OCI-LY7 (cell line): ENCODE data around the gene RIMS1. TPM values are rescaled to one million over a fixed set of nuclear protein-coding genes. Genes with fewer than 3 reads are reported as not detected.

Experiments
- BruUV-seq: library from RNA; stranded (reverse); fragments of 400-500 nt; replicated peaks from 2 replicates; lab custom pipeline; 2021; lab: Mats Ljungman, UMichigan
- CTCF ChIA-PET: fragments of 300-600 bp; sonication (Branson Sonifier 250); formaldehyde crosslinking; loops from one replicate; lab custom pipeline; 2022; ENCODE audit warnings: antibody characterized with exemption; ENCODE audit not compliant: unreplicated experiment; lab: Charles Lee
- POLR2A ChIA-PET: fragments of 300-600 bp; sonication (Branson Sonifier 250); formaldehyde crosslinking; loops from one replicate; lab custom pipeline; 2022; ENCODE audit warnings: antibody characterized with exemption; lab: Charles Lee
- DNase-seq: peaks from one replicate; pipeline ENCODE4 v3.0.0-alpha.2; 2015; ENCODE audit warnings: low spot score
- H2AFZ ChIP-seq: fragments of 200-600 bp; sonication (generic), shearing (Covaris generic); 2 replicates; pipeline ENCODE4 v1.6.1; 2014; ENCODE audit warnings: mild to moderate bottlenecking, antibody characterized with exemption, low read length, moderate library complexity
- H3K27ac ChIP-seq: fragments of 200-600 bp; sonication (generic); 2 replicates; pipeline ENCODE4 v1.5.1; 2014; ENCODE audit warnings: mixed run types, low read depth, mild to moderate bottlenecking, moderate library complexity, low read length, inconsistent platforms; ENCODE audit not compliant: poor library complexity, severe bottlenecking
- H3K36me3 ChIP-seq: fragments of 200-600 bp; sonication (generic); 2 replicates; pipeline ENCODE4 v1.6.1; 2014; ENCODE audit warnings: mild to moderate bottlenecking, antibody characterized with exemption, low read length, moderate library complexity, mixed read lengths; ENCODE audit not compliant: insufficient read depth
- H3K4me1 ChIP-seq: fragments of 200-600 bp; sonication (generic); 2 replicates; pipeline ENCODE4 v1.5.1; 2014; ENCODE audit warnings: mild to moderate bottlenecking, low read length; ENCODE audit not compliant: insufficient read depth, poor library complexity, severe bottlenecking
- H3K4me2 ChIP-seq: fragments of 200-600 bp; sonication (generic); 2 replicates; pipeline ENCODE4 v1.6.1; 2014; ENCODE audit warnings: mild to moderate bottlenecking, low read length
- H3K4me3 ChIP-seq: fragments of 200-600 bp; sonication (generic); 2 replicates; pipeline ENCODE4 v1.5.1; 2014; ENCODE audit warnings: mild to moderate bottlenecking, low read depth, low read length; ENCODE audit not compliant: poor library complexity, severe bottlenecking
- H3K79me2 ChIP-seq: fragments of 200-600 bp; sonication (generic); 2 replicates; pipeline ENCODE4 v1.6.1; 2016; ENCODE audit warnings: low read depth, mild to moderate bottlenecking, low read length, moderate library complexity, mixed read lengths; ENCODE audit not compliant: insufficient read depth
- H3K9me2 ChIP-seq: fragments of 200-600 bp; sonication (generic); 2 replicates; pipeline ENCODE4 v1.6.1; 2016; ENCODE audit warnings: mild to moderate bottlenecking, low read length, mixed read lengths; ENCODE audit not compliant: insufficient read depth
- H3K9me3 ChIP-seq: fragments of 200-600 bp; sonication (generic); 2 replicates; pipeline ENCODE4 v1.6.1; 2014; ENCODE audit warnings: mild to moderate bottlenecking, mixed run types, low read length, mixed read lengths
- H4K20me1 ChIP-seq: fragments of 200-600 bp; sonication (generic); 2 replicates; pipeline ENCODE4 v1.6.1; 2014; ENCODE audit warnings: mild to moderate bottlenecking, antibody characterized with exemption, low read length, moderate library complexity, mixed read lengths; ENCODE audit not compliant: insufficient read depth
- EZH2phosphoT487 ChIP-seq: fragments of 200-600 bp; sonication (generic); IDR thresholded peaks from 2 replicates; pipeline ENCODE4 v1.6.1; 2018; ENCODE audit warnings: low read depth, borderline replicate concordance, mild to moderate bottlenecking, mixed run types, antibody characterized with exemption, low read length, moderate library complexity, mixed read lengths
- intact Hi-C: fragments of 100-400 bp; cut with micrococcal nuclease; formaldehyde crosslinking; loops from one replicate; pipeline ENCODE4 v1.10.0; 2022; ENCODE audit not compliant: unreplicated experiment
- total RNA-seq, 2 experiments: library from RNA; depleted of rRNA in 1 of 2; stranded (reverse); fragments of >200 nt in 1 of 2; shearing (Covaris generic) in 1 of 2; gene quantifications; 2 replicates each; pipeline ENCODE4 v1.2.3, GENCODE V29; 2014 to 2022
- TF ChIP-seq, protein P1 (sequence below): fragments of 200-600 bp; sonication (generic); conservative IDR thresholded peaks from 2 replicates; pipeline ENCODE4 v1.5.1; 2014; ENCODE audit warnings: mild to moderate bottlenecking, antibody characterized with exemption, low read length, moderate library complexity, mixed read lengths

The RIMS1 gene
- total RNA-seq, 2 experiments from 2014 or later: not detected

DNA sequence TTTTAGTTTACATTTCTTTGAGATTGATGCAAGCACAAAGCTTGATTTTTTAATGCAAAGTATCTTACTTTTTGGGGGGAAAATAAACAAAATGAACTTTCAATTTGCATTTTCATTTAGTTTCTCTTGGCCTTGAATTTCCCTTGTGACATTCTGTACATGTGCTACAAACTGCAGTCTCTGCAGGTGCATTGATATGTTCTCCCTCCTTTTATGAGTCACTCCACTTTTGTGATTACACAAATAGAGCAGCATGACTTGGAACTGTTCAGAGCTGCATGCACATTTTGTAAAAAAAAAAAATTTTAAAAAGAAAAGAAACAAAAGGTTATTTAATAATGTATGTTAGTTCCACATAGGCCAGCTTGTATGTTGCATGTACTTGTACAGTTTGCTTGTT lies 515.5 kb downstream of the RIMS1 start:
- Histone ChIP-seq H3K36me3 (no peaks in the 10 kb centered on the region), H4K20me1 (no peaks in the 10 kb centered on the region), H3K27ac (no peak overlapping the region), H3K4me1 (no peaks in the 10 kb centered on the region), H3K79me2 (no peaks in the 10 kb centered on the region), H2AFZ (no peak overlapping the region), H3K4me3 (no peak overlapping the region), H3K9me3 (no peaks in the 10 kb centered on the region), H3K9me2 (no peaks in the 10 kb centered on the region), H3K4me2 (no peak overlapping the region)
- ChIA-PET CTCF (no interaction called here), POLR2A (interaction anchor here (0.7 kb wide), 1 partner anchor 1224 kb away, joined by 3 read pairs; no protein-coding TSS in a partner anchor)
- DNase-seq: no peak
- no TSS peak for BruUV-seq
- TF ChIP-seq EZH2phosphoT487: no peak
- TF ChIP-seq, protein P1, sequence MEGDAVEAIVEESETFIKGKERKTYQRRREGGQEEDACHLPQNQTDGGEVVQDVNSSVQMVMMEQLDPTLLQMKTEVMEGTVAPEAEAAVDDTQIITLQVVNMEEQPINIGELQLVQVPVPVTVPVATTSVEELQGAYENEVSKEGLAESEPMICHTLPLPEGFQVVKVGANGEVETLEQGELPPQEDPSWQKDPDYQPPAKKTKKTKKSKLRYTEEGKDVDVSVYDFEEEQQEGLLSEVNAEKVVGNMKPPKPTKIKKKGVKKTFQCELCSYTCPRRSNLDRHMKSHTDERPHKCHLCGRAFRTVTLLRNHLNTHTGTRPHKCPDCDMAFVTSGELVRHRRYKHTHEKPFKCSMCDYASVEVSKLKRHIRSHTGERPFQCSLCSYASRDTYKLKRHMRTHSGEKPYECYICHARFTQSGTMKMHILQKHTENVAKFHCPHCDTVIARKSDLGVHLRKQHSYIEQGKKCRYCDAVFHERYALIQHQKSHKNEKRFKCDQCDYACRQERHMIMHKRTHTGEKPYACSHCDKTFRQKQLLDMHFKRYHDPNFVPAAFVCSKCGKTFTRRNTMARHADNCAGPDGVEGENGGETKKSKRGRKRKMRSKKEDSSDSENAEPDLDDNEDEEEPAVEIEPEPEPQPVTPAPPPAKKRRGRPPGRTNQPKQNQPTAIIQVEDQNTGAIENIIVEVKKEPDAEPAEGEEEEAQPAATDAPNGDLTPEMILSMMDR: no peak
- intact Hi-C loops: no loop called here

DNA sequence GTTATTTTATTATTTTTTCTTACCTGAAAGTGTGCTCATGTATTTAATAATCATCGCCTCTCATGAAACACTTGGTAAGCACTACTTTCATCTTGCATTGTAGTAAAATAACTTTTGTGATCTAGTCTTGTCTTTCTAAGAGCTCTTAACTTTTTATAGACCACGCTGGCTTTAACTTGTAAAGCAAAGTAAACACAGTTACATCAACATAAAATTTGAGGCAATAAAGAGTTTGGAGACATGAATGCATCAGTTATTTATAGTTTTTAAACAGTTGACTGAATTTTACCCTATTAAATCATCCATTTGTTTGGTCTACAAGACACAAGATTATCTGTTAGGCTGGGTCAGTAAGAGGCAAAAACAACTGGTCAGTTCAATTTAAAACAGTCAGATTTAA lies 517.1 kb downstream of the RIMS1 start:
- H3K79me2 ChIP-seq: no peaks in the 10 kb centered on the region
- H3K9me2 ChIP-seq: no peaks in the 10 kb centered on the region
- H3K27ac ChIP-seq: no peak overlapping the region
- no peak overlapping the region for H2AFZ ChIP-seq
- CTCF ChIA-PET: no interaction called here
- DNase-seq: no peak
- no peaks in the 10 kb centered on the region for H3K36me3 ChIP-seq
- H3K9me3 ChIP-seq: no peaks in the 10 kb centered on the region
- TF ChIP-seq, protein P1: no peak
- no peak for TF ChIP-seq EZH2phosphoT487
- no TSS peak for BruUV-seq
- no peak overlapping the region for H3K4me3 ChIP-seq
- intact Hi-C loops: no loop called here
- POLR2A ChIA-PET: no interaction called here
- no peaks in the 10 kb centered on the region for H3K4me1 ChIP-seq
- no peak overlapping the region for H3K4me2 ChIP-seq
- no peaks in the 10 kb centered on the region for H4K20me1 ChIP-seq

DNA sequence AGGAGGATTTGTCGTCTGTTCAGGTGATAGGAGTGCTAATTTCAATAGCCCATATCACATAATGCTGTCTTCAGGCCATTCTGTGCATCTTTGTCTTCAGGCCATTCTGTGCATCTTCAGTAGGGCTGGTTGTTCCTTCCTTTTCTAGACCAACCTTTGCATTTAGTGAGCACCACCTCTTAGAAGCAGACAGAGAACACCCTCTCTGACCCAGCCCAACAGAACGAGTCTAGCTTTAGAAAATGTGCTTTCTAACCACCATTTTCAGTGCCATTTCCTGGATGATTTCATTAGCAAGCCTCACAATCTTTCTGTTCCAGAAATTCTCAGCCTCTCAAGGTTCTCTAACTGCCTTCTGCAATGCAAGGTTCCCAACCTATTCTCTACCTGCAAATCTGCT lies 520.2 kb downstream of the RIMS1 start:
- no peak overlapping the region for H2AFZ ChIP-seq
- TF ChIP-seq, protein P1: no peak
- TF ChIP-seq EZH2phosphoT487: no peak
- no peaks in the 10 kb centered on the region for H4K20me1 ChIP-seq
- no peak overlapping the region for H3K27ac ChIP-seq
- H3K9me2 ChIP-seq: no peaks in the 10 kb centered on the region
- H3K4me3 ChIP-seq: no peak overlapping the region
- BruUV-seq: no TSS peak
- DNase-seq: no peak
- no peak overlapping the region for H3K4me2 ChIP-seq
- ChIA-PET POLR2A (interaction anchor here (0.5 kb wide), 1 partner anchor 955 kb away, joined by 3 read pairs; no protein-coding TSS in a partner anchor), CTCF (no interaction called here)
- H3K79me2 ChIP-seq: no peaks in the 10 kb centered on the region
- peaks cover 1% of the 10 kb centered on the region for H3K4me1 ChIP-seq
- intact Hi-C loops: no loop called here
- H3K9me3 ChIP-seq: no peaks in the 10 kb centered on the region
- no peaks in the 10 kb centered on the region for H3K36me3 ChIP-seq
